ENCODE data around the gene HYOU1.

DNA sequence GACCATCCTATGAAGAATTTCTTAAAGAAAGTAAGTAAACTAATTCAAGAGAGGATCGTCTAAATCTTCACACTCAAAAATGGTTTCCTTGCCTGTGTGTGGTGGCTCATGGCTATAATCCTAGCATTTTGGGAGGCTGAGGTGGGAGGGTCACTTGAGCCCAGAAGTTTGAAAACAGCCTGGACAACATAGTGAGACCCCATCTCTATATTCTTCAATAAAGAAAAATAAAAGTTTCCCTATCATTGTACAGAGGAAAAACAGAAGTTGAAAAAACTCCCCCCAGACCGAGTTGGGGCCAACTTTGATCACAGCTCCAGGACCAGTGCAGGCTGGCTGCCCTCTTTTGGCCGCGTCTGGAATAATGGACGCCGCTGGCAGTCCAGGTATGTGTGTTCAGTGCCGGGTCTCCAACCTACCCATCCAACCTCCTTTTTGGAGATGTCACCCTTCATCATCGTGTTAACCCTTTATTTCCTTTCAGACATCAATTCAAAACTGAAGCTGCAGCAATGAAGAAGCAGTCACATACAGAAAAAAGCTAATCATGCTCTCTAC, 41.9 kb downstream of the HYOU1 start:
- TF ChIP-seq, protein P1, sequence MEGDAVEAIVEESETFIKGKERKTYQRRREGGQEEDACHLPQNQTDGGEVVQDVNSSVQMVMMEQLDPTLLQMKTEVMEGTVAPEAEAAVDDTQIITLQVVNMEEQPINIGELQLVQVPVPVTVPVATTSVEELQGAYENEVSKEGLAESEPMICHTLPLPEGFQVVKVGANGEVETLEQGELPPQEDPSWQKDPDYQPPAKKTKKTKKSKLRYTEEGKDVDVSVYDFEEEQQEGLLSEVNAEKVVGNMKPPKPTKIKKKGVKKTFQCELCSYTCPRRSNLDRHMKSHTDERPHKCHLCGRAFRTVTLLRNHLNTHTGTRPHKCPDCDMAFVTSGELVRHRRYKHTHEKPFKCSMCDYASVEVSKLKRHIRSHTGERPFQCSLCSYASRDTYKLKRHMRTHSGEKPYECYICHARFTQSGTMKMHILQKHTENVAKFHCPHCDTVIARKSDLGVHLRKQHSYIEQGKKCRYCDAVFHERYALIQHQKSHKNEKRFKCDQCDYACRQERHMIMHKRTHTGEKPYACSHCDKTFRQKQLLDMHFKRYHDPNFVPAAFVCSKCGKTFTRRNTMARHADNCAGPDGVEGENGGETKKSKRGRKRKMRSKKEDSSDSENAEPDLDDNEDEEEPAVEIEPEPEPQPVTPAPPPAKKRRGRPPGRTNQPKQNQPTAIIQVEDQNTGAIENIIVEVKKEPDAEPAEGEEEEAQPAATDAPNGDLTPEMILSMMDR (conservative IDR thresholded peaks at IDR 0.05 in 1 of 2, IDR thresholded peaks at IDR 0.05 in 1 of 2; ENCODE audit: low read depth in 1 of 2, low read length in 2 of 2), result no peak
- TF ChIP-seq EZH2 (IDR thresholded peaks at IDR 0.05; ENCODE audit: low read length, missing control alignments), result no peak
